Gastroesophageal sphincter (tissue), 3 donors: ENCODE measurements around the gene TNNI3.
"Not testable (repeated sequence)": the region's sequence is repeated elsewhere in the genome, so short reads cannot be mapped to it uniquely, and the experiment has no call there.

ENCODE experiments used
- CTCF ChIP-seq, 4 experiments: fragments of 200-600 bp in 2 of 4; fragments of 450-650 bp in 2 of 4; sonication (generic) in 1 of 4; IDR thresholded peaks; one replicate each; pipeline ENCODE4 v1.5.1; 2017 to 2019; ENCODE audit warnings: antibody characterized with exemption in 4 of 4, mild to moderate bottlenecking in 2 of 4, moderate library complexity in 2 of 4
- POLR2AphosphoS5 ChIP-seq: sonication (generic); formaldehyde crosslinking; IDR thresholded peaks from one replicate; pipeline ENCODE4 v1.6.1; 2017; ENCODE audit warnings: antibody characterized with exemption

- not testable (repeated sequence) for TF ChIP-seq CTCF (IDR thresholded peaks at IDR 0.05); POLR2AphosphoS5
Measured at GRCh38 chr19:55172318-55172717, 14.8 kb upstream of the TNNI3 start.
